ENCODE measurements around the gene SRRM2.

The SRRM2 gene

GRCh38 chr16:2762711-2763110, 10.3 kb downstream of the SRRM2 start:
- DNase-seq (ENCODE audit: low spot score), result no peak

GRCh38 chr16:2763173-2763572, 10.7 kb downstream of the SRRM2 start:
- DNase-seq (ENCODE audit: low spot score), result no peak

GRCh38 chr16:2764718-2765117, 12.3 kb downstream of the SRRM2 start:
- no peak for DNase-seq (ENCODE audit: low spot score)

GRCh38 chr16:2765462-2766404, 13.3 kb downstream of the SRRM2 start:
- no peak for DNase-seq (ENCODE audit: low spot score)

GRCh38 chr16:2766430-2767139, 14.1 kb downstream of the SRRM2 start:
- DNase-seq (ENCODE audit: low spot score), result no peak

- no peak for DNase-seq (ENCODE audit: low spot score)
Observed at GRCh38 chr16:2767140-2767731, 14.8 kb downstream of the SRRM2 start.

- no peak for DNase-seq (ENCODE audit: low spot score)
Observed at GRCh38 chr16:2767891-2768290, 15.5 kb downstream of the SRRM2 start.

GRCh38 chr16:2768403-2769089, 16.1 kb downstream of the SRRM2 start:
- no peak for DNase-seq (ENCODE audit: low spot score)

- DNase-seq (ENCODE audit: low spot score), result no peak
Observed at GRCh38 chr16:2769100-2769529, 16.7 kb downstream of the SRRM2 start.

- no peak for DNase-seq (ENCODE audit: low spot score)
Observed at GRCh38 chr16:2769675-2770056, 17.2 kb downstream of the SRRM2 start.

GRCh38 chr16:2770057-2770951, 17.9 kb downstream of the SRRM2 start:
- no peak for DNase-seq (ENCODE audit: low spot score)

- DNase-seq (ENCODE audit: low spot score), result no peak
Observed at GRCh38 chr16:2771496-2772402, 19.3 kb downstream of the SRRM2 start.

GRCh38 chr16:2773188-2773968, 20.9 kb downstream of the SRRM2 start:
- no peak for DNase-seq (ENCODE audit: low spot score)

GRCh38 chr16:2774161-2774891, 21.9 kb downstream of the SRRM2 start:
- DNase-seq (ENCODE audit: low spot score), result no peak

GRCh38 chr16:2775131-2775716, 22.8 kb downstream of the SRRM2 start:
- no peak for DNase-seq (ENCODE audit: low spot score)

- no peak for DNase-seq (ENCODE audit: low spot score)
Observed at GRCh38 chr16:2775765-2776499, 23.5 kb downstream of the SRRM2 start.

- DNase-seq (ENCODE audit: low spot score), result no peak
Observed at GRCh38 chr16:2776500-2777139, 24.2 kb downstream of the SRRM2 start.

All from Ammon's horn (tissue), 1 donor.